ENCODE measurements around the gene AZIN2. TPM values are rescaled to one million over a fixed set of nuclear protein-coding genes. Genes with fewer than 3 reads are reported as not detected.

AZIN2 gene
- total RNA-seq, 2 donors from 2014 or later, result 1.9 to 3.3 TPM

- H3K27ac ChIP-seq, result no peak overlapping the region
- peaks cover 0 to 10% of the 10 kb centered on the region in 2 donors for H3K4me1 ChIP-seq
- no peaks in the 10 kb centered on the region for H3K9me3 ChIP-seq
- H3K4me3 ChIP-seq, result no peak overlapping the region
- H3K27me3 ChIP-seq, result no peaks in the 10 kb centered on the region
- no peak for TF ChIP-seq CTCF (IDR thresholded peaks at IDR 0.05)
- DNase-seq (ENCODE audit: low spot score), result no peak
- no peaks in the 10 kb centered on the region for H3K36me3 ChIP-seq
Measured at GRCh38 chr1:33165809-33166208, 84.9 kb downstream of the AZIN2 start.

- Histone ChIP-seq H3K4me1 (peaks cover 0 to 6% of the 10 kb centered on the region in 2 donors), H3K27me3 (no peaks in the 10 kb centered on the region), H3K4me3 (no peak overlapping the region), H3K9me3 (no peaks in the 10 kb centered on the region), H3K27ac (no peak overlapping the region), H3K36me3 (no peaks in the 10 kb centered on the region)
- no peak for TF ChIP-seq CTCF (IDR thresholded peaks at IDR 0.05)
- DNase-seq (ENCODE audit: low spot score), result no peak
Measured at GRCh38 chr1:33167650-33168447, 86.9 kb downstream of the AZIN2 start.

DNA sequence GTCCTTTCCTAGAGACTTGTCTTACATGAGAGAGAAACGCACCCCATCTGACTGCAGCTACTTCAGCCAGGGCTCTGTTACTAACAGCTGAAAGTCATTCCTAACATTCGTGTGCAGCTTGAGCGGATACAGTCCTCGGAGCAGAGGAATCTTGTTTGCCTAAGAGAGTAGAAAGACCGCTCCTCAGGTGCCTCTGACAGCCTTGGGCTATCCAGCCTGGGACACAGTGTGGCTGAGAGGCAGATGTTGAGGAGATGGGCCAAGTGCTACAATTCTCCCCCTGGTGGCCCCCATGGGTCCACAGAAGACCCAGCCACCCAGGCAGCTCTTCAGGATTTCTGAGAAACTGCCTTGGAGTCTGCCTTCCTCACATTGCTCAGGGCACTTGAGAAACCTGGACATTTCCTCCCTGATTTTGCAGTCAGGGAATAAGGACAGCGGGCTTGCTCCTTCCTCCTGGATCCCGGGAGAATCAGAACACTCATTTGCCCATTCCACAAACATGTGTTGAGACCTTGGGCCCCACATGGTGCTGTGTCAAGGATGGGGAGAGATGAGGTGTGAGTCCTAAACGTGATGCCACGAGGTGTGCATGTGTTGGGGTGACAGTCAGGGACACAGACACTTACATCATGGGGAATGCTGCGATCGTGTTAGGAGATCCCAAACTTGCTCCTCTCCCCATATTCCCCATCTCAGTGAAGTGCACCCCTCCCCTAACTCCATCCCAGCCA is 87.8 kb downstream of the AZIN2 start:
- H3K36me3 ChIP-seq, result no peaks in the 10 kb centered on the region
- no peak for TF ChIP-seq CTCF (IDR thresholded peaks at IDR 0.05)
- DNase-seq (ENCODE audit: low spot score), result no peak
- no peak overlapping the region for H3K27ac ChIP-seq
- no peaks in the 10 kb centered on the region for H3K27me3 ChIP-seq
- peaks cover 0 to 6% of the 10 kb centered on the region in 2 donors for H3K4me1 ChIP-seq
- no peak overlapping the region for H3K4me3 ChIP-seq
- no peaks in the 10 kb centered on the region for H3K9me3 ChIP-seq

- Histone ChIP-seq H3K36me3 (no peaks in the 10 kb centered on the region), H3K9me3 (no peaks in the 10 kb centered on the region), H3K4me1 (peaks cover 0 to 6% of the 10 kb centered on the region in 2 donors), H3K27me3 (no peaks in the 10 kb centered on the region), H3K27ac (no peak overlapping the region), H3K4me3 (no peak overlapping the region)
- TF ChIP-seq CTCF (IDR thresholded peaks at IDR 0.05), result no peak
- no peak for DNase-seq (ENCODE audit: low spot score)
Measured at GRCh38 chr1:33169290-33170055, 88.5 kb downstream of the AZIN2 start.

Other genes with a start within 250 kb of the AZIN2 start
- 100 to 1,000 TPM in 1 of 2 donors, 10 to 100 TPM in 1; 68.3 to 112 TPM for gene FNDC5, start 210.2 kb upstream of the AZIN2 start, total RNA-seq
- gene HPCA, start 194.7 kb upstream of the AZIN2 start, total RNA-seq, result not detected
- 10 to 100 TPM in 1 of 2 donors, 1 to 10 TPM in 1; 4.7 to 37.9 TPM for gene TMEM54, start 179.8 kb upstream of the AZIN2 start, total RNA-seq
- 10 to 100 TPM; 10.2 to 10.3 TPM for gene RNF19B, start 116.3 kb upstream of the AZIN2 start, total RNA-seq
- 100 to 1,000 TPM; 120 to 162 TPM for gene AK2, start 44.3 kb upstream of the AZIN2 start, total RNA-seq
- 1 to 10 TPM; 2.4 to 6.8 TPM for gene TRIM62, start 100.9 kb downstream of the AZIN2 start, total RNA-seq
- 10 to 100 TPM; 23.5 to 50.5 TPM for gene ZNF362, start 175.3 kb downstream of the AZIN2 start, total RNA-seq
- gene A3GALT2, start 239.9 kb downstream of the AZIN2 start, total RNA-seq, result not detected

Data from right atrium auricular region (tissue), 2 donors.